Ramos (cell line): ENCODE data around the gene TBC1D9B.

Experiments
- in situ Hi-C: fragments of 300-500 bp; cut with MboI; formaldehyde crosslinking; loops from one replicate; pipeline ENCODE4 v1.14.3; 2022; ENCODE audit warnings: low sequenced_read_pairs; ENCODE audit not compliant: unreplicated experiment

The TBC1D9B gene

DNA sequence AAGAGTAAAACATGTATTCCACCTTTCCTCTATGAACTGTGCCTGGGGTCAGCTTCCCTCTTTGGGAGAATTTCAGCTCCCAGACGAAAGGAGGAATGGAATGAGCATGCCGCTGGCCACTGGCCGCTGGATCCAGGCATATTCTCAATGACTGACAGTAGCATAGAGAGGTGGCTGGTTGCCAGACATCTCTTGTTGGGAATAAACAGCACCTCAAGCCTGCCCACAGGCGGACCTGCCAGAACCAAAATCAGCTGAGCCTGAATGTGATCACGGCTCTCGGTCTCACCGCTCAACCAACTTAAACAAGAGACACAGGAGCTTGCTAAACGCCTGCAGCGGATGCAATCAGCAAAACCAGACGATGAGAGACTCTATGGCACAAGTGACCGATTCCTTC lies 20.6 kb downstream of the TBC1D9B start:
- in situ Hi-C loops, result no loop called here

DNA sequence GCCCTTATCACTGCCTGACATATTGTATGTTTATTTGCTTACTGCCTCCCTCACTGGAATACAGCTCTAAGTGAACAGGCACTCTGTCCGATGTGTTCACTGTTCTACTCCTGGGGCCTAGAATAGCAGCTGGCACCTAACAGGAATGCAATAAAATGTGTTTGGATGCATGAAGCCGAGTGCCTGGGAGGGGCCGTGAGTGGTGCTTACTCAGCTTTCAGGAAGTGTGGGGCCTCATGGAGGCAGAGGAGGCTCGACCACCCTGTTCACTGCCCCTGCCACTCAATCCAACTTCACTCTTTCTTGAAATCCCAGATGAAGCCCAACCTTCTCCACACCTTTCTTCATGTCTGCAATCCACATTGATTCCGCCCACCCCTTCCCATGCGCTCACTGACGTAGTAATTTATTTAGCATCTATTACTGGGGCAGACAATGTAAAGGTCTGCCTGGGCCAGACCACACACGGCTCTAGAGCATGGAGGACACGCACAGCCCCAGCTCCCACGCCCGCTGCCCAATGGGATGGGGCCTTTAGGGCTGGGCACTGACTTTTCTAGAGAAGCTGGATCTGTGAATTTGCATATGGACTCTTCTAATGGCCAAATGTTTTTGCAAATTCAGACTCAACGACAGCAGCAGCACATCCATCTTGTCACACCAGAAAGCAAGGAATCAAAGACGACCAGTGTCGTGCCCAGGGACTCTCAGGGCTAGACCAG lies 21.3 kb downstream of the TBC1D9B start:
- in situ Hi-C loops, result no loop called here

- in situ Hi-C loops, result no loop called here
These were observed 22.1 kb downstream of the TBC1D9B start for GRCh38 chr5:179885491-179886090.

- in situ Hi-C loops, result no loop called here
These were observed 24.5 kb downstream of the TBC1D9B start for GRCh38 chr5:179883163-179883562.

DNA sequence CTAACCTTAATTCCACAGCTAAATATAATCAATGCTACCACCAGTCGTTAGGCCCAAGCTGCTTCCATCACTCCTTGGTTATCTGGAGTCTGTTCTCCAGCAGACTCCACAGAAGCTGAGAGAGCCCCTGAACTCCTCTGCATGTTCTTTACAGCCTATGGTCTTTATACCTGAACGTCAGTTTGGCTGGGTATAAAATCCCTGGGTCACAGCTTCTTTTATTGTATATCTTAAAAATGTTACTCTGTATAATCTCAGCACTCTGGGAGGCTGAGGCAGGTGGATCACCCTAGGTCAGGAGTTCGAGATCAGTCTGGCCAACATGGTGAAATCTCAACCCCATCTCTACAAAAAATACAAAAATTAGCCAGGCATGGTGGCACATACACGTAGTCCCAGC lies 25.4 kb downstream of the TBC1D9B start:
- in situ Hi-C loops, result no loop called here

DNA sequence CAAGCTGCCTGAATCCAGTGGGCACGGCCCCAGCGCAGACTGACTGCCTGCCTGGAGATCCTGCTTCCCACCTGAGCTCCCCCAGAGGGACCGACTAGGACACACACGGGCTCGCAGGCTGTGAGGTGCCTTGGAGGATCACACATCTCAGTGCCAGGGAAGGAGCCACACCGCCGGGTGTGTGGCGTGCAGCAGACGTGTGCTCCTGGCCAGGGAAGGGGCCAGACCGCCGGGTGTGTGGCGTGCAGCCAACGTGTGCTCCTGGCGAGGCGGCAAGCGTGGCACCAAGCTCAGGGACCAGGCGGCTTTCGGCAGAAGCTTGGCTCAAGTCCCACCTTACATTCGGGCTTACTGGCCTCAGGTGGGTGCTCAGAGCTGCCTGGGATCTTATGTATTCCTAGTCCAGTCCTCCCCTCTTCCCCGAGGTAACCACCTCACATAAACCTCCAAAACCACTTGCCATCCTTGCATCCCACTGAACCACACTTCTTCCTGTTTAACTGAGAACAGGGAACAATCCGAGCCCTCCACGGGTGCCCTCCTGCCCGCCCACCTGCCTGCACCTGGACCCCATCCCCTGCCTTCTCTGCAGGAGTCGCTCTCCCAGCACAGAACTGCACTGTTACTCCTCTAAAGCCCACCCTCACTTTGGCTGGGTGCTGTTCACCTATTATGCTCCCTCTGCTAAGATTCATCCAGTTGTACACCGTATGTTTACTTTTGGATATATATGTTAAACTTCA lies 26.7 kb downstream of the TBC1D9B start:
- in situ Hi-C loops, result no loop called here

GRCh38 chr5:179880066-179880650 lies 27.5 kb downstream of the TBC1D9B start:
- in situ Hi-C loops, result no loop called here

GRCh38 chr5:179879690-179880010 lies 28.0 kb downstream of the TBC1D9B start:
- in situ Hi-C loops, result no loop called here

- in situ Hi-C loops, result no loop called here
These were observed 28.6 kb downstream of the TBC1D9B start for GRCh38 chr5:179879003-179879689.

- in situ Hi-C loops, result no loop called here
These were observed 29.3 kb downstream of the TBC1D9B start for GRCh38 chr5:179878222-179879002.

DNA sequence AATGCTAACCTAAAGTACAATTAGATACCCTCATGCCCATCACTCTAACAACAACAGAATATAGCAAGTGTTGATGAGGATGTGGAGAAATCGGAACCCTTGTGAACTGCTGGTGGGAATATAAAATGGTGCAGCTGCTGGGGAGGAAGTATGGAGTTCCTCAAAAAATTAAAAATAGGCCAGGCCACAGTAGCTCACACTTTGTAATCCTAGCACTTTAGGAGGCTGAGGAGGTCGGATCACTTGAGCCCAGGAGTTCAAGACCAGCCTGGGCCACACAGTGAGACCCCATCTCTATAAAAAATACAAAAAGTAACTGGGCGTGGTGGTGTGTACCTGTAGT lies 31.1 kb downstream of the TBC1D9B start:
- in situ Hi-C loops, result no loop called here

GRCh38 chr5:179875741-179876609 lies 31.7 kb downstream of the TBC1D9B start:
- in situ Hi-C loops, result no loop called here

DNA sequence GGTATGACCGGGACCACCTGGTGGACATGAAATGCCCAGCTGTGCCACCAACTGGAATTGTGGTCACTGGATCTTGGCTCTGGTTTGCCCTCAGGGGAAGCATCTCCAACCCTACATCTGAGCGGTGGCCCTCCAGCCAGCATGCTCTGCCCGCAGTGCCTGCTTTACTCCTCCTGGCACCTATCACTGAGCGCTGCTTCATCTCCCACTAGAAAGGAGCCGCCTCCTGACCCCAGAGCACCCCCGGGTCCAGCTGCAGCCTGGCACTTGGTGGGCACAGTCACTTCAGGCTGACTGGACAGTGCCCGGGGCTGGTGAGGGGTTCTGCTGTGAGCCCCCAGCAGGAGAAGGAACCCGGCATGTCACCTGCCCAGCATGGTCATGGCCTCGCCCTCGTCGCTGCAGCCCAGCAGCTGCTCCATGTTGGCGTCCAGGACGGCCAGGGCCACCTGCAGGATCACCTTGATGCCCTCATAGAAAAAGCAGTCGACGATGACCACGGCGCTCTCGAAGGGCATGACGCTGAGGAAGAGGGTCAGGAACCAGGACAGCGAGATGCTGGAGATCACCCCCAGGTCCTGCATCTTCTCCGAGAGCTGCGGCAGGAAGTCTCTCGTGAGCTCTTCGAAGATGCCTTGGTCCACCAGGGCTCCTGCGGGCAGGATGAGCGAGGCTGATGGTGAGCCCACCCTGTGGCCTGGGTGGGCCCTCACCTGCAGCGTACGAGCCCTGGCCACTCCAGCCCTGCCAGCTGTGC lies 33.0 kb downstream of the TBC1D9B start:
- in situ Hi-C loops, result no loop called here

GRCh38 chr5:179874136-179874535 lies 33.6 kb downstream of the TBC1D9B start:
- in situ Hi-C loops, result no loop called here

GRCh38 chr5:179873588-179874110 lies 34.0 kb downstream of the TBC1D9B start:
- in situ Hi-C loops, result no loop called here

- in situ Hi-C loops, result no loop called here
These were observed 34.7 kb downstream of the TBC1D9B start for GRCh38 chr5:179872828-179873575.

DNA sequence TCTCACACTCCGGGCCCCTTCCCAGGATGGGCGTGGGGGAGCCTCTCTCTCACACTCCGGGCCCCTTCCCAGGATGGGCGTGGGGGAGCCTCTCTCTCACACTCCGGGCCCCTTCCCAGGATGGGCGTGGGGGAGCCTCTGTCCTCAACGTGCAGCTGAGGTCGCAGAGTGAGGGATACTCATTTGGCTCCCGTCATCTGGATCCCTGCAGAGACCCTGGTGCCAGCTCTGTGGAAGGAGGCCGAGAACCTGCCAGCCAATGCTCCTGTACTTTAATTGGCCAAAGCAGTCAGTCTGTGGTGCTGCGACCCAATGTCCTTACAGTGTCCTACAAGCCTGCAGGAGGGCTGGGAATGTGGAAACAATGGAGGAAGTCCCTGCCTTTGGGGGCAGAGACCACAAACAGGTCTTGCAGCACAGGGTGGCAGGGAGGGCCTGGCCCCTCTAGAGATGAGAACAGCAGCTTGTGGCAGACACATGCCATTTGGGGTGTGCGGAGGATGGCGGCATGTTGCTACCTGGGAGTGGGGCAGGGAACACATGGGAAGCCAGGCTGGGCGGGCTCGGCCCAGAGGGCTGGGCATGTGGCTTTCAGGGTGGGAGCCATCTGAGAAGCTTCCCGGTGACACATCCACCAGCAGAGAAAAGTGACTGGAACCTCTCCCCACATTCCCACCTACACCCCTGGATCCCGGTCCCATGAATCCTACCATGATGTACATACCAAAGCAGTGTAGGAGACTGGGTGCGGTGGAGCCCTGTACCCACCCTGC lies 35.5 kb downstream of the TBC1D9B start:
- in situ Hi-C loops, result no loop called here
